Measurements from ENCODE around the gene BAIAP2L1. TPM values are rescaled to one million over a fixed set of nuclear protein-coding genes. Genes with fewer than 3 reads are reported as not detected.
A peak's percentile ranks its signal among the peaks of the same experiment; 100 is the strongest.
"Not testable (repeated sequence)": the region's sequence is repeated elsewhere in the genome, so short reads cannot be mapped to it uniquely, and the experiment has no call there.

The BAIAP2L1 gene, protein sequence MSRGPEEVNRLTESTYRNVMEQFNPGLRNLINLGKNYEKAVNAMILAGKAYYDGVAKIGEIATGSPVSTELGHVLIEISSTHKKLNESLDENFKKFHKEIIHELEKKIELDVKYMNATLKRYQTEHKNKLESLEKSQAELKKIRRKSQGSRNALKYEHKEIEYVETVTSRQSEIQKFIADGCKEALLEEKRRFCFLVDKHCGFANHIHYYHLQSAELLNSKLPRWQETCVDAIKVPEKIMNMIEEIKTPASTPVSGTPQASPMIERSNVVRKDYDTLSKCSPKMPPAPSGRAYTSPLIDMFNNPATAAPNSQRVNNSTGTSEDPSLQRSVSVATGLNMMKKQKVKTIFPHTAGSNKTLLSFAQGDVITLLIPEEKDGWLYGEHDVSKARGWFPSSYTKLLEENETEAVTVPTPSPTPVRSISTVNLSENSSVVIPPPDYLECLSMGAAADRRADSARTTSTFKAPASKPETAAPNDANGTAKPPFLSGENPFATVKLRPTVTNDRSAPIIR
- total RNA-seq (ENCODE audit: low replicate concordance): 29.5 and 35.1 TPM in 2 replicates

DNA sequence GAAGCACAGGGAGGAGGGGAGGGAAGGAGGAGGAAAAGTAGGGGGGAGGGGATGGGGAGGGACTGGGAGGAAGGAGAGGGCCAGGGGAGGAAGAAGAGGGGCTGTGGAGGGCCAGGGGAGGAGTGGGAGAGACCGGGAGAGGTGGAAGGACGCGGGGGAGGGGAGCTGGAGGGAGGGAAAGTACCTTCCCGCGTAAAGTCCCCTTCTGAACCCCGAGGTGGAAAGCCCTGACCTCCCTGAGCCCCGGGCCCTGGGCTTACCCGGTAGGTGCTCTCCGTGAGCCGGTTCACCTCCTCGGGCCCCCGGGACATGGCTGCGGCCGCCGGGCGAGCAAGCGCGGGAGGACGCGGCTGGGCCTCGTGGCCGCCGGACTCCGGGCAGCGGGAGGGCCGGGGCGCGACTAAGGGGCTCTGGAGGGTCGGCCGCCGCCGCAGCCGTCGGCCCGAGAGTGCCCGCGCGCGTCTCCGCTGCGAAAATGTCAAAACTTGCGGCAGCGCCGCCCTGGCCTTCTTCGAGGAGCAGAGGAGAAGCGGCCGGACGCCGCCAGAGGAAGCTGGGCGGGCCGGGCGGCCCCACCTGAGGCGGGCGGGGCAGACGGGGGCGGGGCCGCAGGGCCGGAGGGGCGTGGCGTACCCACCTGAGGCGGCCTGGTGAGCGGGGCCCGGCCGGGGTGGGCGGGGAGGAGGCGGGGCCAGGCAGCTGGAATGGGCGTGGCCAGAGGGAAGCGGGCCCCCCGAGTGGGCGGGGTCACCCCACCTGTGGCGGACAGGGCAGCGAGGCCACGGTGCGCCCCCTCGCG lies at the start of gene BAIAP2L1:
TSS of gene BAIAP2L1 (minus strand) at position 549 of the 799 bp plus-strand sequence. CDS start at position 311, 238 bp downstream.
- H3K4me1 ChIP-seq: peaks cover 16% of the 10 kb centered on the region
- Mint-ChIP-seq H3K9me3 (no peaks in the 10 kb centered on the region), H3K4me3 (peak within 1 kb of the TSS; percentile 81), H3K4me1 (peaks cover 12% of the 10 kb centered on the region), H3K27me3 (ENCODE audit: insufficient read depth, low read depth) (peaks cover 15% of the 10 kb centered on the region), H3K36me3 (peaks cover 2% of the 10 kb centered on the region), H3K27ac (no peak within 1 kb of the TSS)
- H3F3A ChIP-seq (ENCODE audit: low read depth): peaks cover 19% of the 10 kb centered on the region
- no peaks in the 10 kb centered on the region for H3K9me3 ChIP-seq (ENCODE audit: low read depth)
- H3K9ac ChIP-seq: no peak within 1 kb of the TSS
- peaks cover 21% of the 10 kb centered on the region for H4K20me1 ChIP-seq (ENCODE audit: low read depth)
- peak within 1 kb of the TSS; percentile 96 for H2AFZ ChIP-seq (replicated peaks)
- peak within 1 kb of the TSS; percentile 53 for H3K27ac ChIP-seq
- H3K4me3 ChIP-seq: peak within 1 kb of the TSS; percentile 72
- TF ChIP-seq EZH2phosphoT487 (IDR thresholded peaks at IDR 0.05) (no peak), EZH2 (IDR thresholded peaks at IDR 0.05) (peak; percentile 15)
- TF ChIP-seq, protein P1, sequence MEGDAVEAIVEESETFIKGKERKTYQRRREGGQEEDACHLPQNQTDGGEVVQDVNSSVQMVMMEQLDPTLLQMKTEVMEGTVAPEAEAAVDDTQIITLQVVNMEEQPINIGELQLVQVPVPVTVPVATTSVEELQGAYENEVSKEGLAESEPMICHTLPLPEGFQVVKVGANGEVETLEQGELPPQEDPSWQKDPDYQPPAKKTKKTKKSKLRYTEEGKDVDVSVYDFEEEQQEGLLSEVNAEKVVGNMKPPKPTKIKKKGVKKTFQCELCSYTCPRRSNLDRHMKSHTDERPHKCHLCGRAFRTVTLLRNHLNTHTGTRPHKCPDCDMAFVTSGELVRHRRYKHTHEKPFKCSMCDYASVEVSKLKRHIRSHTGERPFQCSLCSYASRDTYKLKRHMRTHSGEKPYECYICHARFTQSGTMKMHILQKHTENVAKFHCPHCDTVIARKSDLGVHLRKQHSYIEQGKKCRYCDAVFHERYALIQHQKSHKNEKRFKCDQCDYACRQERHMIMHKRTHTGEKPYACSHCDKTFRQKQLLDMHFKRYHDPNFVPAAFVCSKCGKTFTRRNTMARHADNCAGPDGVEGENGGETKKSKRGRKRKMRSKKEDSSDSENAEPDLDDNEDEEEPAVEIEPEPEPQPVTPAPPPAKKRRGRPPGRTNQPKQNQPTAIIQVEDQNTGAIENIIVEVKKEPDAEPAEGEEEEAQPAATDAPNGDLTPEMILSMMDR (IDR thresholded peaks at IDR 0.05): no peak
- H3K36me3 ChIP-seq: no peaks in the 10 kb centered on the region
- peak within 1 kb of the TSS; percentile 77 for H3K4me2 ChIP-seq
- H3K27me3 ChIP-seq: no peaks in the 10 kb centered on the region
- peaks cover 43% of the 10 kb centered on the region for H3K79me2 ChIP-seq (ENCODE audit: low read depth)
- DNase-seq (ENCODE audit: low spot score): peak; percentile 96

DNA sequence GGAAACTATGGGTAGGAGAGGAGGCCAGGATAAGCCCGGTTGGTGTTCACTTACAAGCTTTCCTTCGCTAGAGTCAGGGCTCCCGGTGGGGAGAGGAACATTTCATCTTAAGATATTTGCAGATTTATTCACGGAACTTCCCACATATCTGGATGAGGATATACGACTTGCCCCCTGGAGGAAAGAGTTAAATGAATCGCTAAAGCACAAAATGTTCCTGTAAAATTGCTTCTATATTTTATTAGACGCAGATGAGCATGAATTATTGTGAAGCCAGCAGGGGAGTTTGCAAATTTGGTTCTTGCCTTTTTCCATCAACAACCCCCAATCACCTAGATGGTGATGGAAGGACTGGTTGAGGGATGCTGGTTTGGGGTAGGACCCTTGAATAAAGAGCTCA lies 47.9 kb upstream of the BAIAP2L1 start:
- H3K4me3 Mint-ChIP-seq: no peak overlapping the region
- no peaks in the 10 kb centered on the region for H3K9me3 ChIP-seq (ENCODE audit: low read depth)
- H3K27ac Mint-ChIP-seq: no peak overlapping the region
- no peaks in the 10 kb centered on the region for H3K27me3 ChIP-seq
- H3K9ac ChIP-seq: no peak overlapping the region
- H3K9me3 Mint-ChIP-seq: peaks cover 16% of the 10 kb centered on the region
- H3K4me2 ChIP-seq: no peak overlapping the region
- H3K36me3 ChIP-seq: no peaks in the 10 kb centered on the region
- peaks cover 14% of the 10 kb centered on the region for H3K27me3 Mint-ChIP-seq (ENCODE audit: insufficient read depth, low read depth)
- H3K4me1 ChIP-seq: no peaks in the 10 kb centered on the region
- H3K79me2 ChIP-seq (ENCODE audit: low read depth): no peaks in the 10 kb centered on the region
- no peaks in the 10 kb centered on the region for H3K36me3 Mint-ChIP-seq
- H4K20me1 ChIP-seq (ENCODE audit: low read depth): no peaks in the 10 kb centered on the region
- DNase-seq (ENCODE audit: low spot score): no peak
- H3K4me1 Mint-ChIP-seq: peaks cover 2% of the 10 kb centered on the region
- H3F3A ChIP-seq (ENCODE audit: low read depth): no peaks in the 10 kb centered on the region
- H3K27ac ChIP-seq: no peak overlapping the region
- no peak overlapping the region for H2AFZ ChIP-seq (replicated peaks)
- no peak for TF ChIP-seq EZH2 (IDR thresholded peaks at IDR 0.05)
- no peak for TF ChIP-seq EZH2phosphoT487 (IDR thresholded peaks at IDR 0.05)
- TF ChIP-seq, protein P1 (IDR thresholded peaks at IDR 0.05): no peak
- H3K4me3 ChIP-seq: no peak overlapping the region

DNA sequence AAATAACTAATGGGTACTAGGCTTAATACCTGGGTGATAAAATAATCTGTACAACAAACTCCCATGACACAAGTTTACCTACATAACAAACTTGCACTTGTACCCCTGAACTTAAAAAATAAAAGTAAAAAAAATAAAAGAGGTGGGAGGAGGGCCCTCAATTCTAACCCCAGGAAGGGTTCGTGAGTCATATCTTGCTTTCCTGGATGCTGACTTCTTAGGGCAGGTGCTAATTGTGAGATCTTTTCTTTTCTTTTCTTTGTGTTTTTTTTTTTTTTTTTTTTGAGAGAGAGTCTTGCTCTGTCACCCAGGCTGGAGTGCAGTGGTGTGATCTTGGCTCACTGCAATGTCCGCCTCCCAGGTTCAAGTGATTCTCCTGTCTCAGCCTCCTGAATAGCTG lies 40.1 kb upstream of the BAIAP2L1 start:
- H3K4me1 ChIP-seq; H3K27me3 ChIP-seq; H3K27me3 Mint-ChIP-seq (ENCODE audit: insufficient read depth, low read depth); H3K4me3 ChIP-seq; H3K9me3 ChIP-seq (ENCODE audit: low read depth); H3K27ac ChIP-seq; H3K36me3 ChIP-seq; H3K27ac Mint-ChIP-seq; H3K9ac ChIP-seq; H3K4me1 Mint-ChIP-seq; H3K36me3 Mint-ChIP-seq; H3K4me3 Mint-ChIP-seq; H3K79me2 ChIP-seq (ENCODE audit: low read depth); H3K4me2 ChIP-seq; H3K9me3 Mint-ChIP-seq; H3F3A ChIP-seq (ENCODE audit: low read depth); DNase-seq (ENCODE audit: low spot score); H2AFZ ChIP-seq (replicated peaks); H4K20me1 ChIP-seq (ENCODE audit: low read depth): not testable (repeated sequence)
